SK-N-SH (cell line): ENCODE data around the gene CA10. TPM values are rescaled to one million over a fixed set of nuclear protein-coding genes. Genes with fewer than 3 reads are reported as not detected.

Experiments used
- CTCF ChIA-PET: fragments of 300-600, 350-600 bp; formaldehyde crosslinking; extraction: SDS; loops from one replicate; lab custom pipeline; 2021; lab: Yijun Ruan, JAX
- POLR2A ChIA-PET: fragments of 350-600 bp; sonication (Branson Sonifier 250); formaldehyde crosslinking; extraction: SDS; loops from one replicate; lab custom pipeline; 2020; ENCODE audit warnings: antibody characterized with exemption, inconsistent platforms; lab: Yijun Ruan, JAX
- DNase-seq: peaks from one replicate; pipeline ENCODE4 v3.0.0; 2012
- H2AFZ ChIP-seq: fragments of 200-600 bp; sonication (generic); 2 replicates; pipeline ENCODE4 v1.8.1; 2016; ENCODE audit warnings: antibody characterized with exemption, mild to moderate bottlenecking, low read depth
- H3F3A ChIP-seq: fragments of 200-600 bp; sonication (generic); replicated peaks from 2 replicates; pipeline ENCODE3; 2016; ENCODE audit warnings: antibody characterized with exemption, mild to moderate bottlenecking; ENCODE audit not compliant: insufficient read depth
- H3K27ac ChIP-seq, 2 experiments: fragments of 200-500 bp in 1 of 2; fragments of 200-600 bp in 1 of 2; sonication (Bioruptor generic) in 1 of 2; sonication (generic), shearing (Covaris generic) in 1 of 2; 2 replicates each; pipeline versions ENCODE4 v1.5.1 to v1.6.1; 2014 to 2016; ENCODE audit warnings: low read depth in 2 of 2, inconsistent platforms in 1 of 2, low read length in 1 of 2, mild to moderate bottlenecking in 1 of 2, mixed read lengths in 1 of 2
- H3K27me3 ChIP-seq: fragments of 200-600 bp; sonication (generic), shearing (Covaris generic); 2 replicates; pipeline ENCODE4 v1.6.1; 2016; ENCODE audit warnings: mixed run types; ENCODE audit not compliant: insufficient read depth
- H3K36me3 ChIP-seq, 2 experiments: fragments of 200-500 bp in 1 of 2; fragments of 200-600 bp in 1 of 2; sonication (Bioruptor generic) in 1 of 2; sonication (generic) in 1 of 2; replicated peaks in 1 of 2; 2 replicates each; pipeline versions ENCODE3 to v1.5.1; 2014 to 2016; ENCODE audit warnings: low read length in 1 of 2, mild to moderate bottlenecking in 1 of 2; ENCODE audit not compliant: insufficient read depth in 2 of 2, control insufficient read depth in 1 of 2
- H3K4me1 ChIP-seq, 2 experiments: fragments of 200-500 bp in 1 of 2; fragments of 200-600 bp in 1 of 2; sonication (Bioruptor generic) in 1 of 2; sonication (generic), shearing (Covaris generic) in 1 of 2; 2 replicates each; pipeline versions ENCODE4 v1.5.1 to v1.6.1; 2014 to 2016; ENCODE audit warnings: low read depth in 1 of 2, low read length in 1 of 2, mixed run types in 1 of 2; ENCODE audit not compliant: insufficient read depth in 2 of 2, control insufficient read depth in 1 of 2
- H3K4me2 ChIP-seq: fragments of 200-600 bp; sonication (generic), shearing (Covaris generic); 2 replicates; pipeline ENCODE4 v1.6.1; 2017; ENCODE audit warnings: mixed run types
- H3K4me3 ChIP-seq, 2 experiments: fragments of 200-500 bp in 1 of 2; fragments of 200-600 bp in 1 of 2; sonication (Bioruptor generic) in 1 of 2; sonication (generic), shearing (Covaris generic) in 1 of 2; 2 replicates each; pipeline versions ENCODE4 v1.5.1 to v1.8.1; 2014 to 2016; ENCODE audit warnings: low read depth in 2 of 2, inconsistent platforms in 1 of 2, low read length in 1 of 2, mild to moderate bottlenecking in 1 of 2, mixed read lengths in 1 of 2, moderate library complexity in 1 of 2
- H3K79me2 ChIP-seq: fragments of 200-600 bp; sonication (generic); 2 replicates; pipeline ENCODE4 v1.8.1; 2017; ENCODE audit warnings: mild to moderate bottlenecking; ENCODE audit not compliant: insufficient read depth
- H3K9ac ChIP-seq: fragments of 200-600 bp; sonication (generic); 2 replicates; pipeline ENCODE4 v1.6.1; 2017; ENCODE audit warnings: mixed run types
- H3K9me2 ChIP-seq: fragments of 200-600 bp; sonication (generic); 2 replicates; pipeline ENCODE4 v1.6.1; 2017; ENCODE audit warnings: mixed run types
- H3K9me3 ChIP-seq: fragments of 200-600 bp; sonication (generic); 2 replicates; pipeline ENCODE4 v1.6.1; 2017; ENCODE audit warnings: mixed run types, mild to moderate bottlenecking, moderate library complexity
- H4K20me1 ChIP-seq: fragments of 200-600 bp; sonication (generic); 2 replicates; pipeline ENCODE4 v1.6.1; 2017; ENCODE audit warnings: mild to moderate bottlenecking, mixed run types; ENCODE audit not compliant: insufficient read depth
- CHD2 ChIP-seq: fragments of 150-350 bp; IDR thresholded peaks from 2 replicates; pipeline ENCODE4 v1.6.1; 2018; ENCODE audit warnings: low read length; ENCODE audit not compliant: partially characterized antibody
- ELF1 ChIP-seq: IDR thresholded peaks from 2 replicates; pipeline ENCODE4 v1.4.0; 2012
- FOXM1 ChIP-seq: IDR thresholded peaks from 2 replicates; pipeline ENCODE4 v1.4.0; 2012; ENCODE audit warnings: low read depth, mild to moderate bottlenecking
- GATA2 ChIP-seq: sonication (generic); formaldehyde crosslinking; IDR thresholded peaks from 2 replicates; pipeline ENCODE4 v1.5.0; 2020; ENCODE audit warnings: mild to moderate bottlenecking, missing genetic modification reagents
- JUND ChIP-seq: IDR thresholded peaks from 2 replicates; pipeline ENCODE4 v1.4.0; 2012
- MAX ChIP-seq: IDR thresholded peaks from 2 replicates; pipeline ENCODE4 v1.4.0; 2012; ENCODE audit warnings: low read depth
- MEF2A ChIP-seq: IDR thresholded peaks from 2 replicates; pipeline ENCODE4 v1.4.0; 2012; ENCODE audit warnings: low read depth, borderline replicate concordance
- NFIC ChIP-seq: IDR thresholded peaks from 2 replicates; pipeline ENCODE4 v1.4.0; 2012; ENCODE audit warnings: borderline replicate concordance
- NRF1 ChIP-seq: IDR thresholded peaks from 2 replicates; pipeline ENCODE4 v1.6.1; 2012; ENCODE audit warnings: low read depth, mild to moderate bottlenecking, low read length
- POLR2AphosphoS5 ChIP-seq: IDR thresholded peaks from 2 replicates; pipeline ENCODE4 v1.6.1; 2012; ENCODE audit warnings: low read depth, low read length
- RCOR1 ChIP-seq: fragments of 150-350 bp; IDR thresholded peaks from 2 replicates; pipeline ENCODE4 v1.6.1; 2017; ENCODE audit warnings: antibody characterized with exemption, low read length
- RFX5 ChIP-seq: IDR thresholded peaks from 2 replicates; pipeline ENCODE4 v1.6.1; 2012; ENCODE audit warnings: mild to moderate bottlenecking, improper control_type of control experiment, low read length
- RXRA ChIP-seq: IDR thresholded peaks from 2 replicates; pipeline ENCODE4 v1.4.0; 2012; ENCODE audit warnings: low read depth, mild to moderate bottlenecking, borderline replicate concordance
- SIN3A ChIP-seq: IDR thresholded peaks from 2 replicates; pipeline ENCODE4 v1.6.1; 2012; ENCODE audit warnings: low read depth, mild to moderate bottlenecking, low read length, moderate library complexity, borderline replicate concordance
- SMC3 ChIP-seq: IDR thresholded peaks from 2 replicates; pipeline ENCODE4 v1.6.1; 2012; ENCODE audit warnings: low read depth, low read length, improper control_type of control experiment
- TAF1 ChIP-seq: IDR thresholded peaks from 2 replicates; pipeline ENCODE4 v1.6.1; 2012; ENCODE audit warnings: low read depth, mild to moderate bottlenecking, low read length, moderate library complexity, borderline replicate concordance
- TCF12 ChIP-seq: IDR thresholded peaks from 2 replicates; pipeline ENCODE4 v1.4.0; 2012
- YY1 ChIP-seq: IDR thresholded peaks from 2 replicates; pipeline ENCODE4 v1.4.0; 2012; ENCODE audit warnings: low read depth, mild to moderate bottlenecking
- WGBS: methylation state at CpG from one replicate; pipeline ENCODE4 v1.1.6; 2017; ENCODE audit warnings: low lambda C conversion rate; 5-methylcytosine and 5-hydroxymethylcytosine counted together
- polyA plus RNA-seq, 3 experiments: library from polyadenylated mRNA; depleted of rRNA; stranded (reverse); fragments of >200 nt; gene quantifications; 2 replicates each; pipeline ENCODE4 v1.2.3, GENCODE V29; 2012
- TF ChIP-seq, protein P1 (sequence below): fragments of 150-350 bp; IDR thresholded peaks from 2 replicates; pipeline ENCODE4 v1.6.1; 2017; ENCODE audit warnings: antibody characterized with exemption, low read length, low read depth, borderline replicate concordance
- TF ChIP-seq, protein P2 (sequence below): IDR thresholded peaks from 2 replicates; pipeline ENCODE4 v1.4.0; 2012; ENCODE audit warnings: low read depth, borderline replicate concordance

The CA10 gene
- polyA plus RNA-seq, 1 of the 3 experiments (the other 2 are of a cell fraction): not detected

- Histone ChIP-seq H3K79me2 (no peaks in the 10 kb centered on the region), H3F3A (no peaks in the 10 kb centered on the region), H3K4me1 (peaks cover 0 to 5% of the 10 kb centered on the region in 2 experiments; a peak in 2 of 4 replicates), H3K36me3 (no peaks in the 10 kb centered on the region), H3K9me3 (no peaks in the 10 kb centered on the region), H2AFZ (no peak overlapping the region), H3K4me2 (no peak overlapping the region), H3K27me3 (no peaks in the 10 kb centered on the region), H4K20me1 (no peaks in the 10 kb centered on the region), H3K27ac (no peak overlapping the region), H3K4me3 (no peak overlapping the region), H3K9me2 (no peaks in the 10 kb centered on the region), H3K9ac (no peak overlapping the region)
- 41% methylated on average over 6 of the region's 6 CpGs for WGBS
- TF ChIP-seq SMC3 (no peak), YY1 (no peak), NRF1 (no peak), TCF12 (no peak), RXRA (no peak), NFIC (no peak), POLR2AphosphoS5 (no peak), FOXM1 (no peak), RCOR1 (no peak), RFX5 (no peak), MEF2A (no peak), GATA2 (CRISPR knock-in tag) (no peak), TAF1 (no peak), JUND (no peak), ELF1 (no peak), CHD2 (no peak)
- TF ChIP-seq, protein P1, sequence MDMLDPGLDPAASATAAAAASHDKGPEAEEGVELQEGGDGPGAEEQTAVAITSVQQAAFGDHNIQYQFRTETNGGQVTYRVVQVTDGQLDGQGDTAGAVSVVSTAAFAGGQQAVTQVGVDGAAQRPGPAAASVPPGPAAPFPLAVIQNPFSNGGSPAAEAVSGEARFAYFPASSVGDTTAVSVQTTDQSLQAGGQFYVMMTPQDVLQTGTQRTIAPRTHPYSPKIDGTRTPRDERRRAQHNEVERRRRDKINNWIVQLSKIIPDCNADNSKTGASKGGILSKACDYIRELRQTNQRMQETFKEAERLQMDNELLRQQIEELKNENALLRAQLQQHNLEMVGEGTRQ: no peak
- TF ChIP-seq, protein P2, sequence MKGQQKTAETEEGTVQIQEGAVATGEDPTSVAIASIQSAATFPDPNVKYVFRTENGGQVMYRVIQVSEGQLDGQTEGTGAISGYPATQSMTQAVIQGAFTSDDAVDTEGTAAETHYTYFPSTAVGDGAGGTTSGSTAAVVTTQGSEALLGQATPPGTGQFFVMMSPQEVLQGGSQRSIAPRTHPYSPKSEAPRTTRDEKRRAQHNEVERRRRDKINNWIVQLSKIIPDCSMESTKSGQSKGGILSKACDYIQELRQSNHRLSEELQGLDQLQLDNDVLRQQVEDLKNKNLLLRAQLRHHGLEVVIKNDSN: no peak
- POLR2A ChIA-PET: no interaction called here
- no peak for DNase-seq
- CTCF ChIA-PET: interaction anchor here (1.0 to 1.3 kb wide), 2 partner anchors 14 to 39 kb away, joined by 3 read pairs; no protein-coding TSS in a partner anchor
Observed at GRCh38 chr17:51911237-51911636, 247.3 kb downstream of the CA10 start.

- Histone ChIP-seq H4K20me1 (no peaks in the 10 kb centered on the region), H3K4me2 (no peak overlapping the region), H3K27ac (no peak overlapping the region), H3K36me3 (no peaks in the 10 kb centered on the region), H3K4me3 (no peak overlapping the region), H3K9me3 (no peaks in the 10 kb centered on the region), H3K27me3 (no peaks in the 10 kb centered on the region), H3K79me2 (no peaks in the 10 kb centered on the region), H3F3A (no peaks in the 10 kb centered on the region), H3K9me2 (no peaks in the 10 kb centered on the region), H3K4me1 (peaks cover 0 to 5% of the 10 kb centered on the region in 2 experiments; a peak in 2 of 4 replicates), H3K9ac (no peak overlapping the region), H2AFZ (no peak overlapping the region)
- CTCF ChIA-PET: interaction anchor here (0.8 to 2.7 kb wide), 4 partner anchors 9 to 197 kb away, joined by 3 to 17 read pairs (median 6); no protein-coding TSS in a partner anchor
- DNase-seq: no peak
- TF ChIP-seq TAF1 (no peak), POLR2AphosphoS5 (no peak), SIN3A (no peak), MAX (no peak), RFX5 (no peak)
- 15% methylated on average over 3 of the region's 3 CpGs for WGBS
- POLR2A ChIA-PET: no interaction called here
Observed at GRCh38 chr17:51909971-51910370, 248.5 kb downstream of the CA10 start.
